ENCODE results near the gene BBS9. TPM values are rescaled to one million over a fixed set of nuclear protein-coding genes. Genes with fewer than 3 reads are reported as not detected.
A peak's percentile ranks its signal among the peaks of the same experiment; 100 is the strongest.

Gene BBS9
- polyA plus RNA-seq, 3 donors from 2014 or later = 5.9 to 12.3 (median 10.8) TPM

DNA sequence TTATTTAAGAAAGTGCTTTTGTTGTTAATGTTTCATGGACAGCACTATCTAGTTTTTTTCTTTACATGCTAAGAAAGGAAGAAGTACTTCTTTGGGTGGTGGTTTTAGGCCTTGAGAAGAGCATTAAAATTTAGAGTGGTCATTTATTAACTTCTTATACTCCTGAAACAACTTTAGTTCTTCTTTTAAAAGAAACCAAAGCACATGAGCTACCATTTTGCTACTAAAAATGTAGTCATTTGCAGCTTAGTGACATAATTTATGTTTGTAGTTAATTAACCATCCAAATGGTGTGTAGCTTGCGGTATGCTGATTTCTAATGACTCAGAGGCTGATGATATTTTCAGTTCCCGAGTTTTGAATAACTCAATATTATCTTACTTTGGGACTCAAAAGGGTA, 207.5 kb downstream of the BBS9 start:
- no peaks in the 10 kb centered on the region for H3K9me3 Mint-ChIP-seq
- H3K4me1 Mint-ChIP-seq = no peaks in the 10 kb centered on the region
- no peak for DNase-seq
- no peak overlapping the region for H3K4me3 Mint-ChIP-seq
- peaks cover 0 to 18% (median 12%) of the 10 kb centered on the region in 3 donors for H3K36me3 Mint-ChIP-seq
- no peaks in the 10 kb centered on the region for H3K27me3 Mint-ChIP-seq (ENCODE audit: low read depth in 3 of 3)
- no peak overlapping the region for H3K27ac Mint-ChIP-seq

DNA sequence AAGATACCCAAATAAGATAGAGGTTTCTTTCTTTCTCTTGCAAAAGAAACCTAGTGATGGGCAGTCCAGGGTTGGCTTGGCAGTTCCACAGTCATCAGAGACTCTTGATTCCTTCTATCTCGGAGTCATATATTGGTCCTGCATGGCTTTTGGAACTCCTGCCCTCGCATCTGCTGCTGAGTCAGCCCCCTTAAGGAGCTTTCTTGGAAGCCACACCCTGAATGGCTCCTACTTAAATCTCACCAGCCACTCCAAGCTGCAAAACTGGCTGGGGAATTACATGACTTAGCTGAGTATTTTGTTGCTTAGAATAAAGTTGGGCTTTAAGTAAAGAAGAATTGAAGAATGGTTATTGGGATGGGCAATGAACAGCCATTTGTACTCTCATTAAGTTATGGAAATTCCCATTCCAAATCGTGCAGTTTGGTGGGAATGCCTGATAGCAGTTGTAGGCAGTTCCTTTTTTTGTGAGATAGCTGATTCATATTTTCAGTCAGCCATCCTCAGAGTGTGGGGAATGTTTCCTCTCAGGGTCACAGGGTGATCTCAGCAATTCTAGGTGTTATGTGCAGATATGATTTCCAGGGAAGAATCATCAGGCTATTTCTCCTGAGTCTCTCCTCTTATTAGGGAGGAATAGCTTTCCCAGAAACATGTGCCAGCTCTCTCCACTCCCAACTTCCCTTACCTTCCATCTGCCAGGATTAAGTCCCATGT, 209.9 kb downstream of the BBS9 start:
- no peaks in the 10 kb centered on the region for H3K9me3 Mint-ChIP-seq

DNA sequence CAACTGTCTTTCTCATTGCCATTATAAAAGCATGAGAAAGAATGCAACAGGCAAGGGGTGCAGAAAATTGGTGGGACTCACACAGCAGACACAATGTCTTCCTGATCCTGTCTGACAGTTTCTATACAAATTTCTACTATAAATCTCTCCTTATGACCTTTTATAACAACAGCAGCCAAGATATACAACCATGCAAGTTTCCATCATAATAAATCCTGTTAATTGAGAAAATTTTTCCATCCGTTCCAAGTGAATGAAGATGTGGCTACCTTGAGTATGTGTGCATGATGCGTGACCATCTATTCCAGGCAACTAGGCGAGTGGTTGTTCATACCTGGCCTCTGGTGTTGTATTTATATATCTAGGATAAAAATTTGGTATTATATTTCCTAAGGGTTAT, 216.7 kb downstream of the BBS9 start:
- Mint-ChIP-seq H3K36me3 (peaks cover 10 to 36% (median 29%) of the 10 kb centered on the region in 3 donors), H3K4me1 (peaks cover 6 to 9% of the 10 kb centered on the region in 2 donors), H3K27me3 (ENCODE audit: low read depth in 3 of 3) (peaks cover 0 to 2% (median 0%) of the 10 kb centered on the region in 3 donors), H3K27ac (no peak overlapping the region), H3K4me3 (no peak overlapping the region), H3K9me3 (no peaks in the 10 kb centered on the region)
- DNase-seq = no peak

More for the DNA sequence above, 209.9 kb downstream of the BBS9 start:
- Mint-ChIP-seq H3K4me3 (no peak overlapping the region), H3K27ac (no peak overlapping the region), H3K36me3 (peaks cover 0 to 21% (median 13%) of the 10 kb centered on the region in 3 donors), H3K4me1 (no peaks in the 10 kb centered on the region), H3K27me3 (ENCODE audit: low read depth in 3 of 3) (no peaks in the 10 kb centered on the region)
- no peak for DNase-seq

DNA sequence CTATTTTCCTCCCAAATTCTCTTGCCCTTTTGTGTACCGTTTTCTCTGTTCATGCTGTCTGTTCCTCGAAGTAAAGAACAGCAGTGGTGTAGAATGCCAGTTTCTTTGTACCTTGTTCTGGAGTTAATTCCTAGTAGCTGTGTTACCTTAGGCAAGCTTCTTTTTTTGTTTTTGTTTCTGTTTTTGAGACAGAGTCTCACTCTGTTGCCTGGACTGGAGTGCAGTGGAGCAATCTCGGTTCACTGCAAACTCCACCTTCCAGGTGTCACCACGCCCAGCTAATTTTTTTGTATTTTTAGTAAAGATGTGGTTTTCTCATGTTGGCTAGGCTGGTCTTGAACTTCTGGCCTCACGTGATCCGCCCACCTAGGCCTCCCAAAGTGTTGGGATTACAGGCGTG, 221.2 kb downstream of the BBS9 start:
- no peak for DNase-seq
- Mint-ChIP-seq H3K4me3 (no peak overlapping the region), H3K36me3 (peaks cover 7 to 30% (median 26%) of the 10 kb centered on the region in 3 donors), H3K4me1 (peaks cover 6 to 10% of the 10 kb centered on the region in 2 donors), H3K27me3 (ENCODE audit: low read depth in 3 of 3) (peaks cover 0 to 1% (median 0%) of the 10 kb centered on the region in 3 donors), H3K27ac (peak overlapping the region in 2 of 6 donors; percentile 41 to 46), H3K9me3 (no peaks in the 10 kb centered on the region)

DNA sequence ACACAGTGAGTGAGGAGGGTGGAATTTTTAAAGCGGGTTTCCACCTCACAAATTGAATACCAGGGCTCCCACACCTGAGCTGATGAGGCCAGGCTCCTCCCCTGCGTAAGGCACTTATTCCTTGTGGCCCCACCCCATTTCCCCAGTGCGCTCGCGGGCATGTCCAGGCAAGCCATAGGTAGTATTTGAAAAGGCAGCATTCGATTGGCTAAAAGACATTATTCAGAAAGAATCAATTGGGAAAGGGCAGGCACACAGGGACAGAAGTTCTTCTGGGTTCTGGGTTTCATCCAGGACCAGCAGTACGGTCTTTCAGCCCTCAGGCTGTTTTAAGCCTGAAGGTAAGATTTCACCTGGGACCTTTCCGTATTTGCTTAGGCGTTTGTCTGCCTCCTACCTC, 222.3 kb downstream of the BBS9 start:
- H3K4me1 Mint-ChIP-seq = peaks cover 6 to 10% of the 10 kb centered on the region in 2 donors
- no peaks in the 10 kb centered on the region for H3K9me3 Mint-ChIP-seq
- H3K27me3 Mint-ChIP-seq (ENCODE audit: low read depth in 3 of 3) = no peaks in the 10 kb centered on the region
- peaks cover 2 to 26% (median 26%) of the 10 kb centered on the region in 3 donors for H3K36me3 Mint-ChIP-seq
- H3K4me3 Mint-ChIP-seq = no peak overlapping the region
- H3K27ac Mint-ChIP-seq = no peak overlapping the region
- no peak for DNase-seq

DNA sequence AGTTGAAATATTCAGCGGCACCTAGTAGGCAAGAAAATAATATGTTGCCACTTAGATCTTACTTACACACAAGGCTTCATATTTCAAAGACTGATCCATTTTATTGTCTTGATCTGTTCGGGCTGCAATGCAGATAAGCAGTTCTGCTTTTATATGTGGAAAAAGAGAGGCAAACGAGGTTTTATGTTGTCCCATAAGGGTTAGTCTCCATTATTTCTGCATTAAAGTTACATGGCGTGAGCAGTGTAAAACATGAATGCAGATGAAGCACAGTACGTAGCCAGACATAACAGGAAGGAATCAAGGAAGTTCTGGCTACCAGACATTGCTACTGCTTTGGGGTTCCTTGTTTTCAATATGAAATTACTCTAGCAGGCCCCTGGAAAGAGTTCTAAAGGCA, 224.8 kb downstream of the BBS9 start:
- Mint-ChIP-seq H3K27ac (no peak overlapping the region), H3K4me1 (peaks cover 6 to 10% of the 10 kb centered on the region in 2 donors), H3K9me3 (no peaks in the 10 kb centered on the region), H3K36me3 (peaks cover 2 to 30% (median 25%) of the 10 kb centered on the region in 3 donors), H3K27me3 (ENCODE audit: low read depth in 3 of 3) (no peaks in the 10 kb centered on the region), H3K4me3 (no peak overlapping the region)
- no peak for DNase-seq

DNA sequence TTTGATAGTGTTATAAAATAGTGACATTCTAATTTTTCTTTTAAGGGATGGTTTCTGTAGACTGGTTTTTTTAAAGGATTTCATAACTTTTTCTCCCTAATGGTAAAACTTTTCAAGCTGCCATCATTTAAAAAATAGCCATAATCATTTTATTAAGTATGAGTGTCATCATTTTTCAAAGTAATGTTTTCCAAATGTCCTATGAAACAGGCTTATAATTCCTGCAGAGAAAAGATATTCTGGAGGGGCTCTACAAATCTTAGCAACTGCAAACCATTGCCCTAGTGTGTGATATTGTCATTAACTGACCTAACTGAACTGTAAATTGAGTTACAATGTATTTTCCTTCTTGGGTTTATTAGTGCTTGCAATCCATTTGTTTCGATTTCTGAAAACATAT, 226.0 kb downstream of the BBS9 start:
- peaks cover 5 to 7% of the 10 kb centered on the region in 2 donors for H3K4me1 Mint-ChIP-seq

DNA sequence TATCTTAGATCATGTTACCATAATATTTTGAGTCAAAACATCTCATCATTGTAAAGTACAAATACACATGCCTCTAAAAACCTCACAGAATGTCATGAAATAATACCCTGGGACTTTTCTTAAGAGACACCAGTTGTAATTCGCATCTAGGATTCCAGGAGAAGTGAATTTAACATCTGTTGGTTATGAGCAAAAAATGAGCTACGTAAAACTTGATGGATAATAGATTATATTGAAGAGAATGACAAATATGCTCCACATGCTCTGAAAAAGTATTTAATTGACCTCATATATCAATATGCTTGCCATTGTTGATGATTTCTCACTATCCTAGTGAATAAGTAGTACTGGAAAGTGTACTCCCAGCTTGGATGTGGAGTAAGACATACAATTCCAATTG, 227.0 kb downstream of the BBS9 start:
- no peaks in the 10 kb centered on the region for H3K9me3 Mint-ChIP-seq
- DNase-seq = no peak
- peaks cover 2 to 17% (median 9%) of the 10 kb centered on the region in 3 donors for H3K36me3 Mint-ChIP-seq
- H3K27ac Mint-ChIP-seq = no peak overlapping the region
- H3K4me1 Mint-ChIP-seq = no peaks in the 10 kb centered on the region
- H3K27me3 Mint-ChIP-seq (ENCODE audit: low read depth in 3 of 3) = no peaks in the 10 kb centered on the region
- H3K4me3 Mint-ChIP-seq = no peak overlapping the region

More for the DNA sequence above, 226.0 kb downstream of the BBS9 start:
- H3K27me3 Mint-ChIP-seq (ENCODE audit: low read depth in 3 of 3) = no peaks in the 10 kb centered on the region
- no peak for DNase-seq
- no peak overlapping the region for H3K27ac Mint-ChIP-seq
- no peak overlapping the region for H3K4me3 Mint-ChIP-seq
- H3K36me3 Mint-ChIP-seq = peaks cover 2 to 25% (median 16%) of the 10 kb centered on the region in 3 donors
- H3K9me3 Mint-ChIP-seq = no peaks in the 10 kb centered on the region

DNA sequence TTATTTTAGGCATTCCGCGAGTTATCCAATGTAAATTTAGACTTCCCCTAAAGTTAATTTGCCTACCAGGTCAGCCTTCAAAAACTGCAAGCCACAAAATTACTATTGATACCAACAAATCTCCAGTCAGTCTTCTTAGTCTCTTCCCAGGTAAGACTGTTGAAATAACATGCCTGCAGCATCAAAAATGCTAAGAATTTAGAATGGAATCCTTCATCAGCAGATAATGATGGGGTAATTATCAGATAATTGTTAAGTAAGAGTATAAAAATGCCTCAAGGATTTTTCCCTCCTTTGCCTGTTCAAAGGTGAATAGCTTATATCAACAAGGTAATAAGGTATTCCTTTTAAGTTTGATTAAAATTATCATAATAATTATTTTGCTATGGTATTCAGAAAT, 228.5 kb downstream of the BBS9 start:
- H3K36me3 Mint-ChIP-seq = peaks cover 2 to 9% (median 3%) of the 10 kb centered on the region in 3 donors

DNA sequence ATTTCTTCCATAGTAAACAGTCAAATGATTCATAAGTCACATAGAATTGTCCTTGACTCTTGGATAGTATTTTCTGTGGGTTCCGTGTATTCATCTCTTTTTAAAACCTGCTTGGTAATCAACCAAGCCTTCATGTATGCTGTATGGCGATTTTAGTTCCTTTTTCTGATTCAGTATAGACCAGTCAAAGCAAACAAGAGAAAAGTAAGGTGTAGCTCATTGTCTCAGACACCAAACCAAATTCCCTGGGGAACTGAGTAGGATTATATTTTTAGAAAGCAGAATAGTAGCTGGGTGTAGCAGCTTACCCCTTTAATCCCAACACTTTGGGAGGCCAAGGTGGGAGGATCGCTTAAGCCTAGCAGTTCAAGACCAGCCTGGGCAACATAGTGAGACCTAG, 240.5 kb downstream of the BBS9 start:
- H3K4me3 Mint-ChIP-seq = no peak overlapping the region
- DNase-seq = no peak
- H3K36me3 Mint-ChIP-seq = peaks cover 25 to 67% (median 57%) of the 10 kb centered on the region in 3 donors

More for the DNA sequence above, 228.5 kb downstream of the BBS9 start:
- no peak overlapping the region for H3K27ac Mint-ChIP-seq
- H3K9me3 Mint-ChIP-seq = no peaks in the 10 kb centered on the region
- DNase-seq = no peak
- H3K4me1 Mint-ChIP-seq = no peaks in the 10 kb centered on the region
- H3K4me3 Mint-ChIP-seq = no peak overlapping the region
- no peaks in the 10 kb centered on the region for H3K27me3 Mint-ChIP-seq (ENCODE audit: low read depth in 3 of 3)

DNA sequence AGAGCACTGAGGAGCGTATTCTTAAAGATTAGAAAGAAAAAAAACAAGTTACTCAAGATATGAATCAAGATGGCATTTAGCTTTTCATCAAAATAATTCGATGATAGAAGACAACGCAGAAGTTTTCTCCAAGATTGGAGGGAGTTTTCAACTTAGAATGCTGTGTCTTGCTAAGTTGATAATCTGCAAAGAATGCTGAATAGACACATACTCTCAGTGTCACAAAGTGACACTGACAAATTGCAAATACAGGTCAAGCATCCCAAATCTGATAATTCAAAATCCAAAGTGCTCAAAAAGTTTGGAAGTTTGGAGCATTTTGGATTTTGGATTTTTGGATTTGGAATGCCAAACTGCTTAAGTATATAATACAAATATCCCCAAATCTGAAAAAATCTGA, 243.8 kb downstream of the BBS9 start:
- Mint-ChIP-seq H3K4me1 (no peaks in the 10 kb centered on the region), H3K4me3 (no peak overlapping the region), H3K27ac (no peak overlapping the region), H3K27me3 (ENCODE audit: low read depth in 3 of 3) (peaks cover 0 to 6% (median 0%) of the 10 kb centered on the region in 3 donors), H3K36me3 (peaks cover 23 to 65% (median 59%) of the 10 kb centered on the region in 3 donors), H3K9me3 (peaks cover 0 to 1% (median 0%) of the 10 kb centered on the region in 6 donors)
- no peak for DNase-seq

More for the DNA sequence above, 240.5 kb downstream of the BBS9 start:
- Mint-ChIP-seq H3K4me1 (no peaks in the 10 kb centered on the region), H3K27ac (no peak overlapping the region), H3K27me3 (ENCODE audit: low read depth in 3 of 3) (peaks cover 0 to 5% (median 0%) of the 10 kb centered on the region in 3 donors), H3K9me3 (peaks cover 0 to 1% (median 0%) of the 10 kb centered on the region in 6 donors)

DNA sequence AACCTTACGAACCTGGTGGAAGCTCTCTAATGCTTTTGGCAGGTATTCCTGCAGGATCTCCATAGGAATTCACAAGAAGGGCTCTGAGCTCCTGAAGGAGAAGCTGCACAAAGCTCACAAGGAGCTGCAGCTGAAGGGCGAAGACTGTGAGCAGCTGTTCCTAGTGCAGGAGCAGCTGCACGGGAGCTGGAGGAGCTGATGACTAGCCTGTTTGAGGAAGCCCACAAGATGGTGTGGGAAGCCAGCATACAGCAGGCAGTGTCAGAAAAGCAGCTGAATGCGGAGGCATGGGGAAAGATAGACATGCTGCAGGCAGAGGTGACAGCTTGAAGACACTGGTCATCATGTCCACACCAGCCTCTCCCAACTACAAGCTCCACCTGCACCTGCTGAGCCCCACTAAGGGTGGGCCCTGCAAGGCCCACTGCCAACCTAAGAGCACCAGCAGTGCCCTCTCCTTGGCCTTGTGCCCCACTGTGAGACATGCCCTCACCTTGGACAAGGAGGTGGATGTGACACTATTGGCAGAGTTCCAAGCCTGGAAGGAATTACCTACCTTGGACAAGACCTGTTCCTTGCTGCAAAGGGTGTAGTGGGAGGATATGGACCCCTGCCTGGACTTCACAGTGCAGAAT, 250.6 kb downstream of the BBS9 start:
- no peak for DNase-seq
- Mint-ChIP-seq H3K9me3 (no peaks in the 10 kb centered on the region), H3K27ac (no peak overlapping the region), H3K36me3 (peaks cover 21 to 33% (median 28%) of the 10 kb centered on the region in 3 donors), H3K27me3 (ENCODE audit: low read depth in 3 of 3) (peaks cover 0 to 1% (median 0%) of the 10 kb centered on the region in 3 donors), H3K4me1 (no peaks in the 10 kb centered on the region), H3K4me3 (no peak overlapping the region)

DNA sequence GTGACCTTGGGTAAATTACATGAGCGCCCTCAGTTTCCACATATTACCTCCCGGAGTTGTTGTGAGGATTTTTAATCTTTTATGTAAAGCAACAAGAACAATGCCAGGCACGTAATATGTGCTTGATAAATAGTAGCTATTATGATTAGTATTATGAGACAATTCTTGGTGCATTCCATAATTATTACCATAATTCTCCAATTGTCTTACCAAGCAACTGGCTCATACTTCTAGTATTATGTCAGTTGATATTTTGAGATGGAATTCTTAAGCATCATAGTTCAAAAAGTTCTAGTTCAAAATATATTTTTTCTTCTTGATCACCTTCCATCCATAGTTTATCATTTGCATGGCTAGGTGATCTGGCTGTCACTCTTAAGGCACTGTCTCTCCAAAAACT, 259.0 kb downstream of the BBS9 start:
- Mint-ChIP-seq H3K36me3 (peaks cover 18 to 36% (median 30%) of the 10 kb centered on the region in 3 donors), H3K9me3 (no peaks in the 10 kb centered on the region), H3K4me1 (no peaks in the 10 kb centered on the region), H3K4me3 (no peak overlapping the region), H3K27me3 (ENCODE audit: low read depth in 3 of 3) (no peaks in the 10 kb centered on the region), H3K27ac (no peak overlapping the region)
- no peak for DNase-seq

DNA sequence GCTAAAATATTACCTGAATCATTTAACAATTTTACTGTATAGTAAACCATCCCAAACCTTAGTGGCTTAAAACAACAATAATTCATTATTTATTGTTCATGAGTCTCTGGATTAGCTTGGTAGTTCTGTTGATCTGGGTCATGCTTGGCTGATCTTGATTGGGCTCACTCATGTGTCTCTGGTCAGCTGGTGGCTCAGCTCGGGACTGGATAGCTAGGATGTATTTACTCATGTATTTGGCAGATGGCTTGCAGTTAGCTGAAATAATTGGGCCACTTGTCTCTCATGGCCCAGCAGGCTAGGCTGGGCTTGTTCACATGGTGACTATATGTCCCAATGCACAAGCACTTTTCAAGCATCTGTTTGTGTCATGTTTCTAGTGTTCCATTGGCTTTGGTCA, 262.8 kb downstream of the BBS9 start:
- H3K9me3 Mint-ChIP-seq = no peaks in the 10 kb centered on the region
- no peak overlapping the region for H3K4me3 Mint-ChIP-seq
- peaks cover 0 to 14% of the 10 kb centered on the region in 2 donors for H3K4me1 Mint-ChIP-seq
- no peak for DNase-seq
- H3K27ac Mint-ChIP-seq = no peak overlapping the region
- peaks cover 25 to 42% (median 41%) of the 10 kb centered on the region in 3 donors for H3K36me3 Mint-ChIP-seq
- H3K27me3 Mint-ChIP-seq (ENCODE audit: low read depth in 3 of 3) = no peaks in the 10 kb centered on the region
